GM18505 (cell line): ENCODE measurements around the gene RNF220.

Experiments used
- ATAC-seq: cut with Tn5 transposase; IDR thresholded peaks from one replicate; pipeline ENCODE4 v1.9.1; 2021; ENCODE audit not compliant: unreplicated experiment
- POLR2A ChIP-seq: IDR thresholded peaks from 4 replicates; pipeline ENCODE4 v1.6.1; 2011; ENCODE audit warnings: borderline replicate concordance; ENCODE audit not compliant: insufficient read depth, insufficient read length; ENCODE audit errors: extremely low read depth

Gene RNF220

GRCh38 chr1:44636083-44636687 is 231.1 kb downstream of the RNF220 start:
- ATAC-seq: no peak
- TF ChIP-seq POLR2A: no peak

DNA sequence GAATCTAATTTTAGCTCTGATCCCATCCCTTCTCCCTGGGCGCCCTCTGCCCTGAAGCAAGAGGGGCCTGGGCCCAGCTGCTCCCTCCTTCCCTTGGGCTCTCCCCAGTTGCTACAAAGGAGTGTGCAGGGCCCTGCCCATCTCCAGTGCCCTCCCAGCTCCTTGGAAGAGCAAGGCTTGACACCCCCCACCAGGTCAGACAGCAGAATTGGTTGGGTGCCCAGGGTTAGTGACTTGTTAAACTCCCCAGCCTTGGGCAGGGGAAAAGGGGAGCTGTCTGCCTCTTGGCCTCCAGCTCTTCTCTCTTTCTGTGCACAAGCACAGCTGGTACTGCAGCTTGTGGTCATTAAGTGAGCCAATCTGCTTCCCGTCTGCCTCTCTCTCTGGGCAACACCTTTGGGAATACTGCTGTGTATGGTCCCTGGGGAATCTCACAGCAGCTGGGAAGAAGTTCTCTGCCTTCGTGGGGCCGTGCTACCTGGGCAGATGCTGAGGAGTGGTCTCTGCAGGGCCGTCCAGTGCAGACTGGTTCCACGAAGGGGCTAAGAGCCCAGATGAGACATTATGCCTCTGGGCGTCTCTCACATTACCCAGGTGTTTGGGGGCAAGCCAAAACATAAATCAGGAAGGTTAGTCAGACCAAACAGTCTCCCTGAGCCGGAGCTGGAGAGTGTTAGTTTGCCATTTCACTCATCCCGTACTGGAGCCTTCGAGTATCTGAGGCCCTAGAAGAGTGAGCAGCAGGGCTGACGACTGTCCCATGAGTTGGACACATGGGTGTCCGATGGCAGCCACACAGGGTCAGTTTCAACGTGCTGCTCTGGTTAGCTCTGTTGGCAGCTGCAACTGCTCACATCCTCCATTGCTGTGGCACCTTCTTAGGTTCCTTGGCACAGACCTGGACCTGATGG is 231.9 kb downstream of the RNF220 start:
- ATAC-seq: no peak
- TF ChIP-seq POLR2A: no peak

- ATAC-seq: no peak
- TF ChIP-seq POLR2A: no peak
Measured at GRCh38 chr1:44637702-44638411, 232.8 kb downstream of the RNF220 start.

DNA sequence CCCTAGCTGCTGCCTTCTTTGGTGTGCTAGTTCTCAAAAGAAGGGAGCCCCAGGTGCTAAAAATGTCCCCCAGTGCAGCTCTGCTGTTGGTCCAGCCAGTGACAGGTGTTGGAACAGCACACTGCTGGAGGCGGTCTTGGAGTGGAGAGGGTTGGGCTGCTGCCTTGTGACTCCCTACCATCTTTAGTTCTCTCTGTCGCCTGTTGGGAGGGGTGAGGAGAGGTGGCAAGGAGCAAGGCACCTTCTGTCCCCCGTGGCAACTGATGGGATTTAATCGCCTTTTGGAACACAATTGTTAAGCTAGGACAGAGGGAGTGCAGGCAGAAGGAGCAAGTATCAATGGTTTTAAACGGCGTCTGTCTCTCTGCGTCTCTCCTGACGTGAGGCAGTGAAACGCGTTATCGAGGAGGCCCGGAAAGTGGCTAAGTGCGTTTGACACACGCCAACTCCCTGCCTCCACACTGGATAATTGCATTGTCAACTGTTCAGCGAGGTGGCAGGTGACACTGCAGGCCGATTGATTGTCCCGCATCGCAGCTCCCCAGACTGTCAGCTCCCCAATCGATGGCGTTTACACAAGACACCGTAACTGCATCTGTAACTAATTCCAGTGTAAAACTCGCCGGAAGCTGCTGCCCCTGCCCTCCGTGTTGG is 235.3 kb downstream of the RNF220 start:
- ATAC-seq: no peak
- no peak for TF ChIP-seq POLR2A

DNA sequence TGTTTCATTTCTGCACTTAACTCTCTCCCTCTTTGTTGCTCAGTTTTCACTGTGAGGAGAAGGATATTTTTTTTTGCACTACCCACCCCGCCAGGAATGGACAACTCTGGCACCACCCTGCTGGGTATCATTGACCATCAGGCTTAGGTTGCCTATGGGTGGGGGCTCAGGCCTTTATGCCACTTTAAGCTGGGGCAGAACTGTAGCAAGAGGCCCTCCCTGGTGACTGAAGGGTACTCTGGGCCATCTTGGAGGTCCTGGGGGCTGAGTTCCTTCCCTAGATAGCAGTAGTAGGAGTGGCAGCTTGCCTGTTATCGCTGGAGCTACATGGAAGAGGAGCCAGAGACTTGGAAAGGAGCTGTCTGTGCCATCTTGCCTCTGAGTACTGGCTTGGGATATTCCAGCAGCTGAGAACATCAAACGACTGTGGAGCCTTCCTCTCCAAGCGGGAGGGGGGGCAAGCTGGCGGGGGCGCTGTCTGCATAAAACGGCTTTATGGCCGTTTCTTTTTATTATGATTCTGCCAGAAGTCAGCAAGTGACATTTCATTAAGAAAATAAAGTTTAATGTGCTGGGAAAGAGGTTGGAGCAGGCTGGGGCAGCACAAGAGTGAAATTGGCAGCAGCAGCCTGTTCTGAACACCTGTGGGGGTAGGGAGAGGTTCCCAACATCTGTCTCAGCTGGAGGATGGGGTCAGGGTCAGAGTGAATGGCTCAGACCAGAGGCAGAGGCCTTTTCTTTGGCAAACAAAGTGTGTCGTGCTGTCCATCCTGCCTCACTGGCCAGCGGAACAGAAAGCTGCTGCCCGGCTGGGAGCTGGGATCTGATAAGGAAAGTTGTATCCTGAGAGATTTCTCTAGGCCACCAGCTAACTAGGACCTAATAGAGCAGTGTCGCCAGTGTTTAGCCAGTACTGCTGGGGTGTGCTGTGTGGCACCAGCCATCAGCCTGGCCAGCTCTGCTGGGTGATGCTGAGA is 236.4 kb downstream of the RNF220 start:
- TF ChIP-seq POLR2A: no peak
- ATAC-seq: no peak

GRCh38 chr1:44642255-44642654 is 237.2 kb downstream of the RNF220 start:
- TF ChIP-seq POLR2A: no peak
- no peak for ATAC-seq

GRCh38 chr1:44642925-44643324 is 237.9 kb downstream of the RNF220 start:
- TF ChIP-seq POLR2A: no peak
- ATAC-seq: no peak

- no peak for ATAC-seq
Measured at GRCh38 chr1:44643721-44644334, 238.8 kb downstream of the RNF220 start.

DNA sequence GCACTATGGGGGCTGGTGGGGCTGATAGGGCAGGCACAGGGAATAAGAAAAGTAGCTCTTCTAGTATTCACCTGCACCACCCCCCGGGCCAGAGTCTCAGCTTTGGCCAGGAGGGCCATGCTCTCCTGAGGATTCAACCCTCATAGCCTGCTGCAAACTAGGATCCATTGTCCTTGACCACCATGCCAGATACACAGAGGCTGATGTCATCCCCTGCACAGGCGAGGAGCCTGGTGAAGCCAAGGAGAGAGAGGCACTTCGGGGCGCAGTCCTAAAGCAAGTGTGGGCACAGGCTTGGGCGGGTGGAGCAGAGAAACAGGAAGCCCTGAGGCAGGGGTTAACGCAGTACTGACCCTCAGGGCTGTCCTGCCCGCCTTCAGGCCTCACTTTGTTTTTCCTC is 239.8 kb downstream of the RNF220 start:
- ATAC-seq: no peak
- no peak for TF ChIP-seq POLR2A

More at GRCh38 chr1:44643721-44644334, 238.8 kb downstream of the RNF220 start:
- TF ChIP-seq POLR2A: no peak

DNA sequence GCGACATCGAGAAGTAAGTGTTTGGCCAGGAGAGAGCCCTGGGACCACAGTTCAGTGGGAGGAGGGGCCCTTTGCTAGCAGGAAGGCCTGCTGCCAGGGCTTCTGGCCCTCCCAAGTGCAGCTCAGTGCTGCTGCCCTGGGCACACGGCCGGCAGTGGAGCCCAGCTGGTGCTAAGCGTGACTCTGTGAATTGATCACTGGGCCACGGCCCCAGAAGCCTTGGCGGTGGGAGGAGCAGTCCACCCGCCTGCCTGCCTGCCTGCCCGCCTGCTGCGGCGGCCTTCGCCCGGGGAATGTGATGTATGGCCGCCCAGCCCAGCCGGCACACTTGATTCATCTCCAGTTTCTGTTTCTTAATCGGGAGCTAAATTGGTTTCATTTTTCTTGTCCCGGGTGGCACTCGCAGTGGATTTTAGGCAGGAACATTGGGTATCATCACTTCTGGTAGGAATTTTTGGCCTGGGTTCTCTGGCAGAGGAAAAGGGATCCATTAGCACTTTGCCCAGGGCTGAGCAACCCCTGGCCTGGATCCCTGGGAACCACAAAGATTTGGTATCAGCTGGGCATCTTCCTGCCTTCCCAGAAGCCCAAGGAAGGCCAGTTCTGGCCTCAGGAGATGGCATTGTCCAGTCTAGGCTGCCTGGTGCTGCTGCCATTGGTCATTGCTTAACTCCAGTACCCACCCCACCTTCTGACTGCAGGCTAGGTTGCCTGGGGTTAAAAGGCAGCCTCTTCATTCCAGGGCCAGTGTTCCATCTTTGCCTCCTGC is 240.6 kb downstream of the RNF220 start:
- TF ChIP-seq POLR2A: no peak
- ATAC-seq: no peak
